Mesenchymal stem cell (in vitro differentiated cells and primary cell): ENCODE data around the gene PTCD2.

ENCODE experiments used
- DNase-seq: peaks from one replicate; pipeline ENCODE4 v3.0.0-alpha.2; 2013
- H2AFZ ChIP-seq: one replicate; pipeline ENCODE4 v1.6.1; 2013; ENCODE audit warnings: low read depth, mild to moderate bottlenecking, control low read depth, inconsistent platforms, low read length, moderate library complexity
- H2AK5ac ChIP-seq: 2 replicates; pipeline ENCODE4 v1.6.1; 2013; ENCODE audit warnings: low read length, moderate library complexity, mild to moderate bottlenecking, inconsistent platforms; ENCODE audit not compliant: severe bottlenecking
- H2BK120ac ChIP-seq: one replicate; pipeline ENCODE4 v1.6.1; 2013; ENCODE audit warnings: low read depth, mild to moderate bottlenecking, inconsistent platforms, low read length, moderate library complexity
- H2BK12ac ChIP-seq, 2 experiments: one replicate each; pipeline ENCODE4 v1.6.1; 2013; ENCODE audit warnings: inconsistent platforms in 2 of 2, low read length in 2 of 2, mild to moderate bottlenecking in 2 of 2, moderate library complexity in 2 of 2, control low read depth in 1 of 2
- H2BK15ac ChIP-seq: one replicate; pipeline ENCODE4 v1.6.1; 2013; ENCODE audit warnings: mild to moderate bottlenecking, low read depth, inconsistent platforms; ENCODE audit not compliant: poor library complexity, severe bottlenecking
- H2BK5ac ChIP-seq: 2 replicates; pipeline ENCODE4 v1.6.1; 2013; ENCODE audit warnings: low read depth, mild to moderate bottlenecking, low read length, control low read depth, inconsistent platforms; ENCODE audit not compliant: poor library complexity, severe bottlenecking
- H3K14ac ChIP-seq, 2 experiments: one replicate each; pipeline ENCODE4 v1.6.1; 2013; ENCODE audit warnings: inconsistent platforms in 2 of 2, low read length in 2 of 2, control low read depth in 1 of 2, mild to moderate bottlenecking in 1 of 2, moderate library complexity in 1 of 2
- H3K18ac ChIP-seq, 2 experiments: one replicate each; pipeline ENCODE4 v1.6.1; 2013; ENCODE audit warnings: inconsistent platforms in 2 of 2, low read length in 2 of 2, control low read depth in 1 of 2, low read depth in 1 of 2, mild to moderate bottlenecking in 1 of 2
- H3K23ac ChIP-seq, 2 experiments: one replicate each; pipeline ENCODE4 v1.6.1; 2013; ENCODE audit warnings: inconsistent platforms in 2 of 2, low read length in 2 of 2, mild to moderate bottlenecking in 2 of 2, moderate library complexity in 2 of 2, control low read depth in 1 of 2
- H3K27ac ChIP-seq: 2 replicates; pipeline ENCODE4 v1.5.1; 2013; ENCODE audit warnings: mild to moderate bottlenecking, moderate library complexity, low read length, control low read depth, inconsistent platforms; ENCODE audit not compliant: poor library complexity, severe bottlenecking
- H3K27me3 ChIP-seq, 2 experiments: 2 replicates each; pipeline versions ENCODE4 v1.6.1 to v1.7.0; 2013; ENCODE audit warnings: low read length in 2 of 2, mild to moderate bottlenecking in 2 of 2, moderate library complexity in 2 of 2, control low read depth in 1 of 2, inconsistent platforms in 1 of 2; ENCODE audit not compliant: control insufficient read depth in 1 of 2, insufficient read depth in 1 of 2
- H3K36me3 ChIP-seq, 2 experiments: 2 replicates each; pipeline versions ENCODE4 v1.6.1 to v1.7.0; 2013; ENCODE audit warnings: low read length in 2 of 2, control low read depth in 1 of 2, inconsistent platforms in 1 of 2, low read depth in 1 of 2, mild to moderate bottlenecking in 1 of 2; ENCODE audit not compliant: insufficient read depth in 2 of 2, control insufficient read depth in 1 of 2
- H3K4ac ChIP-seq, 2 experiments: one replicate each; pipeline ENCODE4 v1.6.1; 2013; ENCODE audit warnings: inconsistent platforms in 2 of 2, low read length in 2 of 2, mild to moderate bottlenecking in 2 of 2, moderate library complexity in 2 of 2, control low read depth in 1 of 2, low read depth in 1 of 2
- H3K4me1 ChIP-seq: 2 replicates; pipeline ENCODE4 v1.6.1; 2013; ENCODE audit warnings: low read depth, low read length, control low read depth; ENCODE audit not compliant: control insufficient read depth, insufficient read depth
- H3K4me2 ChIP-seq: 2 replicates; pipeline ENCODE4 v1.6.1; 2013; ENCODE audit warnings: low read length, mild to moderate bottlenecking, inconsistent platforms; ENCODE audit not compliant: poor library complexity, severe bottlenecking
- H3K4me3 ChIP-seq, 2 experiments: 2 replicates each; pipeline versions ENCODE4 v1.5.1 to v1.7.0; 2013; ENCODE audit warnings: low read length in 2 of 2, mild to moderate bottlenecking in 2 of 2, control low read depth in 1 of 2, low read depth in 1 of 2; ENCODE audit not compliant: insufficient read depth in 1 of 2
- H3K79me1 ChIP-seq: replicated peaks from 2 replicates; pipeline ENCODE4 v1.6.1; 2013; ENCODE audit warnings: mild to moderate bottlenecking, control low read depth, low read length, inconsistent platforms; ENCODE audit not compliant: poor library complexity, severe bottlenecking
- H3K9ac ChIP-seq: 2 replicates; pipeline ENCODE4 v1.7.0; 2013; ENCODE audit warnings: mild to moderate bottlenecking, low read length, moderate library complexity
- H3K9me3 ChIP-seq: 2 replicates; pipeline ENCODE4 v1.7.0; 2013; ENCODE audit warnings: mild to moderate bottlenecking, low read length; ENCODE audit not compliant: control insufficient read depth
- H4K8ac ChIP-seq: one replicate; pipeline ENCODE4 v1.6.1; 2013; ENCODE audit warnings: inconsistent platforms, mild to moderate bottlenecking, low read length, moderate library complexity
- H4K91ac ChIP-seq: one replicate; pipeline ENCODE4 v1.6.1; 2013; ENCODE audit warnings: mild to moderate bottlenecking, low read length, inconsistent platforms
- WGBS: methylation state at CpG from one replicate; pipeline ENCODE4 v1.1.7; 2013; ENCODE audit warnings: mixed read lengths; 5-methylcytosine and 5-hydroxymethylcytosine counted together

Gene PTCD2

GRCh38 chr5:72366324-72366976 lies 46.3 kb downstream of the PTCD2 start:
- Histone ChIP-seq H4K8ac (no peak overlapping the region), H3K23ac (no peak overlapping the region), H4K91ac (no peak overlapping the region), H3K27ac (no peak overlapping the region), H3K27me3 (no peaks in the 10 kb centered on the region), H2AK5ac (no peak overlapping the region), H3K9me3 (no peaks in the 10 kb centered on the region), H3K4ac (no peak overlapping the region), H3K14ac (no peak overlapping the region), H2BK5ac (no peak overlapping the region), H2AFZ (no peak overlapping the region), H2BK15ac (no peak overlapping the region), H3K4me2 (no peak overlapping the region), H2BK120ac (no peak overlapping the region), H3K18ac (no peak overlapping the region), H3K79me1 (peaks cover 7% of the 10 kb centered on the region), H3K4me1 (no peaks in the 10 kb centered on the region), H2BK12ac (no peak overlapping the region), H3K4me3 (no peak overlapping the region), H3K9ac (peak overlapping the region; percentile 33), H3K36me3 (peaks cover 6 to 18% of the 10 kb centered on the region in 2 experiments)
- DNase-seq: peak; percentile 71
- WGBS: 26% methylated on average over 5 of the region's 7 CpGs

- H3K23ac ChIP-seq: no peak overlapping the region
- no CpG with 5 or more reads among the region's 1 CpG for WGBS
- H4K8ac ChIP-seq: no peak overlapping the region
- no peak overlapping the region for H4K91ac ChIP-seq
- no peak overlapping the region for H3K18ac ChIP-seq
- H3K14ac ChIP-seq: no peak overlapping the region
- H2BK5ac ChIP-seq: no peak overlapping the region
- H3K4me2 ChIP-seq: no peak overlapping the region
- peaks cover 6% of the 10 kb centered on the region in 2 experiments for H3K36me3 ChIP-seq
- no peak overlapping the region for H3K4me3 ChIP-seq
- H2BK12ac ChIP-seq: no peak overlapping the region
- no peak overlapping the region for H3K9ac ChIP-seq
- peak overlapping the region; percentile 67 for H2AK5ac ChIP-seq
- no peak for DNase-seq
- no peaks in the 10 kb centered on the region for H3K4me1 ChIP-seq
- H2AFZ ChIP-seq: no peak overlapping the region
- H3K27ac ChIP-seq: no peak overlapping the region
- H2BK120ac ChIP-seq: no peak overlapping the region
- no peak overlapping the region for H3K4ac ChIP-seq
- H3K27me3 ChIP-seq: no peaks in the 10 kb centered on the region
- no peak overlapping the region for H2BK15ac ChIP-seq
- no peaks in the 10 kb centered on the region for H3K9me3 ChIP-seq
- H3K79me1 ChIP-seq: peaks cover 2% of the 10 kb centered on the region
These were observed 48.1 kb downstream of the PTCD2 start for GRCh38 chr5:72368271-72368670.

DNA sequence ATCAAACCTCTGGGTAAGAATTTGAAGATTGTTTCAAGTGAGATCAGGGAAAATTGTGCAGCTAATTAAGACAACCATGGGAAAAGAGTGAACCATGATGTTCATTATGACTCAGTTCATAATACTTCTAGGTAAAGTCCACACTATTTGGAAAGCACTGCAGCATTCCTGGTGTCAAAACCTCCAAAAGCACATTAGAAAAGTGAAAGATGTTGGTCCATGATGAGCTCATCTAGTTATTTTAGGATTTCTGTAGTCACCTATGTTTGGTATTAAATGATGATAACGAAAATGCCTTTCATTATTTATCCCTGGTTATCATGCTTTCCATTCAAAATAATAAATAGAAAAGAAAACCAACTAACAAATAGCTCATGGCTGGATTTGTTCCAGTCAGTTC lies 49.1 kb downstream of the PTCD2 start:
- H2AK5ac ChIP-seq: no peak overlapping the region

DNA sequence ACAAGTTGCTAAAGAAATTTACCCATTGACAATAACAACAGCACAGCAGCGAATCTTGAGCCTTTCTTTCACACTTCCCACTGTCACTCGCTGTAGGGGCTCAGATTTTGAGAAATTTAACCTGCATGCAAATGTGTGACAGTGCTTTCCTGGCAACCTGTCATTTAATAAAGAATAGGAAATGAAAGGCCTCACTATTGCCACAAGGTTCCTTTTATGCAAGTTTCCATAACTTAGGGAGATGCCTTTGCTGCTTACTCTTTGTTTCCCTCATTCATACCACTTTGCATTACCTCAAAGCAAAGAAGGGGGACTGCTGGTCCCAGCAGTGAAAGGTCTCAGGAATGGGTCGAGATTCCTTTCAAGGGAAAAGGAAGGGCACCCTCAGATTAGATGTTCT lies 49.5 kb downstream of the PTCD2 start:
- H3K9me3 ChIP-seq: no peaks in the 10 kb centered on the region
- no peak overlapping the region for H2BK15ac ChIP-seq
- DNase-seq: no peak
- H3K27me3 ChIP-seq: no peaks in the 10 kb centered on the region
- no peak overlapping the region for H4K91ac ChIP-seq
- no peak overlapping the region for H3K4me2 ChIP-seq
- no peak overlapping the region for H3K9ac ChIP-seq
- H2BK120ac ChIP-seq: no peak overlapping the region
- H3K79me1 ChIP-seq: no peaks in the 10 kb centered on the region
- no peak overlapping the region for H3K4ac ChIP-seq
- H3K23ac ChIP-seq: no peak overlapping the region
- no peaks in the 10 kb centered on the region for H3K4me1 ChIP-seq
- H3K27ac ChIP-seq: no peak overlapping the region
- H2BK12ac ChIP-seq: no peak overlapping the region
- no peak overlapping the region for H3K14ac ChIP-seq
- H3K36me3 ChIP-seq: peaks cover 5 to 6% of the 10 kb centered on the region in 2 experiments
- H2BK5ac ChIP-seq: no peak overlapping the region
- no peak overlapping the region for H3K18ac ChIP-seq
- 93% methylated on average over 3 of the region's 3 CpGs for WGBS
- no peak overlapping the region for H3K4me3 ChIP-seq
- H2AK5ac ChIP-seq: no peak overlapping the region
- H2AFZ ChIP-seq: no peak overlapping the region
- no peak overlapping the region for H4K8ac ChIP-seq

More for the DNA sequence above, 49.1 kb downstream of the PTCD2 start:
- Histone ChIP-seq H3K4me1 (no peaks in the 10 kb centered on the region), H3K27me3 (no peaks in the 10 kb centered on the region), H4K91ac (no peak overlapping the region), H3K9ac (no peak overlapping the region), H3K27ac (no peak overlapping the region), H3K9me3 (no peaks in the 10 kb centered on the region), H3K4ac (no peak overlapping the region), H3K14ac (no peak overlapping the region), H3K4me2 (no peak overlapping the region), H2BK15ac (no peak overlapping the region), H3K23ac (no peak overlapping the region), H4K8ac (no peak overlapping the region), H3K36me3 (peaks cover 6% of the 10 kb centered on the region in 2 experiments), H3K4me3 (no peak overlapping the region), H3K18ac (no peak overlapping the region), H2BK12ac (no peak overlapping the region), H2AFZ (no peak overlapping the region), H2BK120ac (no peak overlapping the region), H2BK5ac (no peak overlapping the region), H3K79me1 (peaks cover 2% of the 10 kb centered on the region)
- DNase-seq: no peak
- 82% methylated on average over 1 of the region's 1 CpG for WGBS
